Peyer's patch (tissue), 4 donors: ENCODE measurements around the gene CGB1. TPM values are rescaled to one million over a fixed set of nuclear protein-coding genes. Genes with fewer than 3 reads are reported as not detected.
A peak's percentile ranks its signal among the peaks of the same experiment; 100 is the strongest.
"Not testable (repeated sequence)": the region's sequence is repeated elsewhere in the genome, so short reads cannot be mapped to it uniquely, and the experiment has no call there.

Experiments
- DNase-seq, 3 donors: peaks; one replicate each; pipeline ENCODE4 v3.0.0-alpha.2; 2017 to 2019
- H3K27ac ChIP-seq, 4 donors: fragments of 200-600 bp; sonication (generic); one replicate each; pipeline ENCODE4 v1.5.1; 2016 to 2019
- H3K27me3 ChIP-seq, 2 donors: fragments of 200-600 bp; sonication (generic); one replicate each; pipeline ENCODE4 v1.5.1; 2019
- H3K36me3 ChIP-seq, 3 donors: fragments of 200-600 bp; sonication (generic); one replicate each; pipeline ENCODE4 v1.5.1; 2016 to 2019
- H3K4me1 ChIP-seq, 4 donors: fragments of 200-600 bp; sonication (generic); one replicate each; pipeline ENCODE4 v1.5.1; 2016 to 2019
- H3K4me3 ChIP-seq, 4 donors: fragments of 200-600 bp; sonication (generic); 1 replicate in 3 of 4; 2 replicates in 1 of 4; pipeline ENCODE4 v1.5.1; 2016 to 2019; ENCODE audit warnings: mild to moderate bottlenecking in 1 of 4
- H3K9me3 ChIP-seq, 4 donors: fragments of 200-600 bp; sonication (generic); one replicate each; pipeline ENCODE4 v1.5.1; 2016 to 2019; ENCODE audit warnings: mild to moderate bottlenecking in 1 of 4
- CTCF ChIP-seq, 6 experiments: fragments of 450-650 bp in 4 of 6; fragments of 200-600 bp in 2 of 6; sonication (generic) in 1 of 6; IDR thresholded peaks; one replicate each; pipeline ENCODE4 v1.5.1; 2017 to 2019; ENCODE audit warnings: antibody characterized with exemption in 6 of 6, mild to moderate bottlenecking in 3 of 6, moderate library complexity in 1 of 6
- total RNA-seq, 4 donors: library from RNA; depleted of rRNA; stranded (reverse); fragments of >200 nt; gene quantifications; one replicate each; pipeline ENCODE4 v1.1.0, GENCODE V29; 2016

CGB1 gene
- total RNA-seq, 4 donors from 2014 or later, result not detected

- no peak for TF ChIP-seq CTCF (IDR thresholded peaks at IDR 0.05)
- no peaks in the 10 kb centered on the region for H3K36me3 ChIP-seq
- no peak for DNase-seq
- no peak overlapping the region for H3K27ac ChIP-seq
- H3K4me3 ChIP-seq, result no peak overlapping the region
- no peaks in the 10 kb centered on the region for H3K4me1 ChIP-seq
- H3K9me3 ChIP-seq, result no peaks in the 10 kb centered on the region
- H3K27me3 ChIP-seq, result no peaks in the 10 kb centered on the region
Measured at GRCh38 chr19:49042177-49042576, 5.5 kb upstream of the CGB1 start.

GRCh38 chr19:49039736-49040135 lies 3.0 kb upstream of the CGB1 start:
- not testable (repeated sequence) for H3K9me3 ChIP-seq, DNase-seq, H3K27me3 ChIP-seq, H3K27ac ChIP-seq, H3K4me1 ChIP-seq, H3K36me3 ChIP-seq, H3K4me3 ChIP-seq

- H3K36me3 ChIP-seq, H3K27ac ChIP-seq, H3K4me3 ChIP-seq, H3K27me3 ChIP-seq, H3K4me1 ChIP-seq, H3K9me3 ChIP-seq, DNase-seq: not testable (repeated sequence)
Measured at GRCh38 chr19:49038557-49039276, 2.0 kb upstream of the CGB1 start.

- DNase-seq, H3K9me3 ChIP-seq, H3K4me3 ChIP-seq, H3K4me1 ChIP-seq, H3K27ac ChIP-seq, H3K36me3 ChIP-seq, H3K27me3 ChIP-seq: not testable (repeated sequence)
Measured at GRCh38 chr19:49038111-49038510, 1.4 kb upstream of the CGB1 start.

- TF ChIP-seq CTCF (IDR thresholded peaks at IDR 0.05), result peak in 4 of 6 experiments; percentile 23 to 42 (median 29)
- DNase-seq, result peak in 1 of 3 donors; percentile 50
- not testable (repeated sequence) for H3K4me1 ChIP-seq, H3K4me3 ChIP-seq, H3K36me3 ChIP-seq, H3K27me3 ChIP-seq, H3K9me3 ChIP-seq, H3K27ac ChIP-seq
Measured at GRCh38 chr19:49031642-49032301, 4.9 kb downstream of the CGB1 start, which contains the start of gene CGB2. TSS of gene CGB2 (plus strand) at chr19:49031890. CDS start at chr19:49032096, 206 bp downstream.

- H3K27me3 ChIP-seq, DNase-seq, H3K4me1 ChIP-seq, H3K9me3 ChIP-seq, H3K27ac ChIP-seq, H3K36me3 ChIP-seq, H3K4me3 ChIP-seq: not testable (repeated sequence)
Measured at GRCh38 chr19:49030323-49030722, 6.4 kb downstream of the CGB1 start.

- not testable (repeated sequence) for H3K4me3 ChIP-seq, H3K36me3 ChIP-seq, H3K4me1 ChIP-seq, H3K27ac ChIP-seq, H3K9me3 ChIP-seq, DNase-seq, H3K27me3 ChIP-seq
Measured at GRCh38 chr19:49029749-49030148, 6.9 kb downstream of the CGB1 start.

- H3K27me3 ChIP-seq, DNase-seq, H3K36me3 ChIP-seq, H3K4me1 ChIP-seq, H3K9me3 ChIP-seq, H3K4me3 ChIP-seq, H3K27ac ChIP-seq: not testable (repeated sequence)
Measured at GRCh38 chr19:49028686-49029085, 8.0 kb downstream of the CGB1 start.

- not testable (repeated sequence) for H3K27ac ChIP-seq, H3K36me3 ChIP-seq, H3K4me3 ChIP-seq, DNase-seq, H3K4me1 ChIP-seq, H3K9me3 ChIP-seq, H3K27me3 ChIP-seq
Measured at GRCh38 chr19:49025599-49025998, 11.1 kb downstream of the CGB1 start.

GRCh38 chr19:49025088-49025487 lies 11.6 kb downstream of the CGB1 start:
- H3K9me3 ChIP-seq, DNase-seq, H3K27ac ChIP-seq, H3K36me3 ChIP-seq, H3K27me3 ChIP-seq, H3K4me1 ChIP-seq, H3K4me3 ChIP-seq: not testable (repeated sequence)

GRCh38 chr19:49024233-49024632 lies 12.5 kb downstream of the CGB1 start, which contains the start of gene CGB3:
TSS of gene CGB3 (minus strand) at chr19:49024333. CDS start at chr19:49023971, 362 bp downstream.
- H3K36me3 ChIP-seq, H3K4me1 ChIP-seq, H3K4me3 ChIP-seq, H3K27me3 ChIP-seq, H3K27ac ChIP-seq, H3K9me3 ChIP-seq, DNase-seq: not testable (repeated sequence)
